ENCODE data around the gene LNX1.

Gene LNX1

DNA sequence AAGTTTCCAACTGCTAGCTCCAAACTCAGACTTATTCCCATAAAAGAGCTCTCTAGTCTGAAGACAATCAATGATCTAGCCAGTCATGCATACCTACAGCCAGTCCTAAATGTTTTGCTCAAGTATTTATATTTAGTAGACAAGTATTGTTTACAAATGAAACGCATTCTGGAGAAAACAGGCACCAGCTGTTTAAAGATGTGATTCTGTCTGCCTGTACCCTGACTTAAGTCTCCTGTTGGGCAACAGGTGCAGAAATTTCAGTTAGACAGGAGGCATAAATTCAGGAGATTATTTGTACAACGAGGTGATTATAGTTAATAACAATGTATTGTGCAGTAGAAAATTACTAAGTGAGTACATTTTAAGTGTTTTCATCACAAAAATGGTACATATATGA, 28.9 kb downstream of the LNX1 start:
- DNase-seq (ENCODE audit: low read depth): no peak
- H3K4me3 ChIP-seq (ENCODE audit: low read length): no peak overlapping the region
- TF ChIP-seq, protein P1, sequence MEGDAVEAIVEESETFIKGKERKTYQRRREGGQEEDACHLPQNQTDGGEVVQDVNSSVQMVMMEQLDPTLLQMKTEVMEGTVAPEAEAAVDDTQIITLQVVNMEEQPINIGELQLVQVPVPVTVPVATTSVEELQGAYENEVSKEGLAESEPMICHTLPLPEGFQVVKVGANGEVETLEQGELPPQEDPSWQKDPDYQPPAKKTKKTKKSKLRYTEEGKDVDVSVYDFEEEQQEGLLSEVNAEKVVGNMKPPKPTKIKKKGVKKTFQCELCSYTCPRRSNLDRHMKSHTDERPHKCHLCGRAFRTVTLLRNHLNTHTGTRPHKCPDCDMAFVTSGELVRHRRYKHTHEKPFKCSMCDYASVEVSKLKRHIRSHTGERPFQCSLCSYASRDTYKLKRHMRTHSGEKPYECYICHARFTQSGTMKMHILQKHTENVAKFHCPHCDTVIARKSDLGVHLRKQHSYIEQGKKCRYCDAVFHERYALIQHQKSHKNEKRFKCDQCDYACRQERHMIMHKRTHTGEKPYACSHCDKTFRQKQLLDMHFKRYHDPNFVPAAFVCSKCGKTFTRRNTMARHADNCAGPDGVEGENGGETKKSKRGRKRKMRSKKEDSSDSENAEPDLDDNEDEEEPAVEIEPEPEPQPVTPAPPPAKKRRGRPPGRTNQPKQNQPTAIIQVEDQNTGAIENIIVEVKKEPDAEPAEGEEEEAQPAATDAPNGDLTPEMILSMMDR (conservative IDR thresholded peaks at IDR 0.05; ENCODE audit: low read length): no peak

DNA sequence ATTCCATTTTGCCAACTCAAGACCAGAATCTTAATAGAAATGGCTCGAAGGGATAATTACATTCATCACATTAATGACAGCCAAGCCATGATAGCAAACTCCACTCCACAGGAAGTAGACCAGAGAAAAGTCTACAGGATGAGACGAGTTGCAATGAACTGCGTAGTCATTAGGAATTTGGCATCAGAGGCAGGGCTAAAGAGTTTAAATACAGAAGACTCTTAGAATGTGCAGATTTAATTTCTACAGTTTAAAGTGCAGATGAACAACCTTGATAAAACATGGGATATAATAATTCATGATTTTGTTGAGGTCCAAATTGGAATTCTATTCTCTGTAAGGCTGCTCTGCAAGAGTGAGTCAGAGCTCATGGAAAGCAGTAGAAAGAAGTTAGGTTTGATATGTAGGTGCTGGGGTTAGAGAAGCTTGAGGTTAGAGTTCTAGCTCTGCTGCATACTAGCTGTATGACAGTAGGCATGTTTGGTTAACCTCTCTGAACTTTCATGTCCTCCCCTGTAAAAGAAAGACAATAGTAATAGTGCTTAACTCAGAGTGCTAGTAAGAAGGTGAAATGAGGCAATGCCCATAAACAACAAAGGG, 32.2 kb downstream of the LNX1 start:
- TF ChIP-seq, protein P1 (conservative IDR thresholded peaks at IDR 0.05; ENCODE audit: low read length): no peak
- no peak for DNase-seq (ENCODE audit: low read depth)
- H3K4me3 ChIP-seq (ENCODE audit: low read length): no peak overlapping the region

DNA sequence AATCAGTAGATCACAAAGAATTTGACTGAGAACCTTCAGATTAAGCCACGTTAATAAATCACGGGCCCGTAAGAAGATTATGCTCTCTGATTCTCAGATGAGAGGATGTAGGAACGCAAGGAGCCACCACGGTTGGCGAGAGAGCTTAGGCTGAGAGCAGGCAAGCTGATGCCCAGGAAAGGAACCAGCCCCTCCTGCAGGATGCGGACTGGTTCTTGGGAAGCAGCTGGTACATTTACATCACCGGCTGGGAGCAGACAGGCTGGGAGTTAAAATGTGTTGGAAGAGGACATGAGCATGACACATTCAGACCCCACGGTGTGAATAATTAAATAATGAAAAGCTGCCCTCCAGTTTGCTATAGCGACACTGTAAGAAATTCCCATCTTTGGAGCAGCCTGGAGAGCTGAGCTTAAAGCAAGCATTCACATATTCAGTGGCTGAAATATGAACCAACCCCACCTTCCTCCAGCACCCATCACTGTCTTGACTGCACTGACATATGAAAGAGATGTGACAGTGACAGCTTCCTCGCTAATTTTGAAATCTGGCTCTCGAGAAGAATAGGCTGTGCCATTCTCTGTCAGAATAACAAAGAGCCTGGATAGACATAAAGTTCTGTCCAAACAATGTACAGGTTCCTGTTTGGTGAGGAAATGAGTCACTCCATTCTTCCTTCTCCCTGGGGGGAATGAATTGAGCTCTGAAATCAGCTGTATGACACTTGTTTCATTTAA, 33.1 kb downstream of the LNX1 start:
- TF ChIP-seq, protein P1 (conservative IDR thresholded peaks at IDR 0.05; ENCODE audit: low read length): peak; percentile 33; the same call in 1 of the 2 replicates
- H3K4me3 ChIP-seq (ENCODE audit: low read length): peak overlapping the region; percentile 57
- DNase-seq (ENCODE audit: low read depth): peak; percentile 87

DNA sequence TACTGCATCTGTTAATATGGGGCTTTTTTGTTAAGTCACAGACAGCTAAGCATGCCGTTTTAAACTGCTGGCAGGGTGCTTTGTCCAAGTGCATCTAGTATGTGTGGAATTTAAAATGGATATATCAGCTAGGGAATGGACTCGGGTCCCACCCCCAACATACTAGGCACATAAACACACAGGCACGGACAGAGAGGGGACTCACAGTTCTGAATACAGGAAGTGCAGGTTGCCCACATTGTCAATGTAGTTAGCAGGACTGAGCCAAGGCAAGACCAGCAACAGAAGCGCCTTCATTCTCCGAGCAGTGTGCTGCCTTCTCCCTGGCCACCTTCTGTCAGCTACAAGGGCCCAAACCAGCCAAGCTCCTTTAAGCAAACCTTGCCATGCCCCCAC, 33.6 kb downstream of the LNX1 start:
- peak; percentile 66 for DNase-seq (ENCODE audit: low read depth)
- peak overlapping the region; percentile 57 for H3K4me3 ChIP-seq (ENCODE audit: low read length)
- TF ChIP-seq, protein P1 (conservative IDR thresholded peaks at IDR 0.05; ENCODE audit: low read length): no peak

DNA sequence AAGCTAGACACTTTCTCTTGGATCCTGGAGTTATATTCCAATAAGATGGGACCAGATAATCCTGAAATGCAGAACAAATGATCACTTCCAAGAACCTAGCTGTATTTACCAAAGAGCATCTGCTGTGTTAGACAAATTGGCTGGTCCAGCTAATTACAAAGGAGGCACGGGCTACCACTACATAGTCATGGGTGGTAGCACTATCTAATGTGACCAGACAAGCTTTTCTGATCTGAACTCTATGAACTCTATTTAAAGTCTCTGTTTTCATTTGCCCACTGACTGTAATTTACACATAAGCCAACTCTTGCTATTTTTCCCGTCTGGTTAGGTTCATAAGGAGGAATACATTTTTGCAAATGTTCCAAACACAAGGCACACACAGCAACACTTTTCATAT, 34.6 kb downstream of the LNX1 start:
- H3K4me3 ChIP-seq (ENCODE audit: low read length): peak overlapping the region; percentile 57
- TF ChIP-seq, protein P1 (conservative IDR thresholded peaks at IDR 0.05; ENCODE audit: low read length): no peak
- no peak for DNase-seq (ENCODE audit: low read depth)

DNA sequence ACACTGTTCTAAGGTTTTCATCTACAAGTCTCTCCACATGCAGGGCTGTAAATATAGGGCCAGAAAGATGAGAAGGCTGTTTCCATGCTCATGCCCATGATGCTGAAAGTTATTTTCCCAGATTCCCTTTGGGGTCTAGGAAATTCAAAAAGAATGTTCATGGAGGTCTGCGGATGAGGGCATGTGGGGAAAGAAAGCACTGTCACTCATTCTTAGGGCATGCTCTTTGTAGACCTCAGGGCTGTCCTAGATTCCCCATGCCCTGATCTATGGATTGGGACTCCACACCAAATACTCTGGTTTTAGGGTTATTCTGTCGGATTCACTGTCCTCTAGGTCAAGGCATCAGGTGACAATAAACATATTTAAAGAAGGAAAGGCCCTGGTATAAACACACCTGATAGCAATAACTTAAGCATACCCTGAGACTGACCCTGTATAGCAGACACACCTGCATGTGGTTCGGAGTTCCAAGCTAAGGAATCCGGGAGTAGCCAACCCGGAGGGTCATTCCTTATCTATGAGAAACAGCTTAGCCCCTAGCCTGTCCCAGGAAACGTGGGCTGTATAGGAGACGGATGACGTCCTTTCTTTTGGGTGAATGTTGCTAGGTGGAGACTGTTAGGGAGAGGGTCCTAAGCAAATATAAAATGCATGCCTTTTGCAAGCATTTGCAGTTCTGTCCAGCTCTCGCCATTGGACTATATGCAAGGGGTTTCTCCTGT, 37.6 kb downstream of the LNX1 start:
- no peak for DNase-seq (ENCODE audit: low read depth)
- TF ChIP-seq, protein P1 (conservative IDR thresholded peaks at IDR 0.05; ENCODE audit: low read length): no peak
- no peak overlapping the region for H3K4me3 ChIP-seq (ENCODE audit: low read length)
